Measurements from ENCODE around the gene CCDC85C. TPM values are rescaled to one million over a fixed set of nuclear protein-coding genes. Genes with fewer than 3 reads are reported as not detected.
"Not testable (repeated sequence)": the region's sequence is repeated elsewhere in the genome, so short reads cannot be mapped to it uniquely, and the experiment has no call there.

Gene CCDC85C
- total RNA-seq, 1 donor = 2.9 TPM

DNA sequence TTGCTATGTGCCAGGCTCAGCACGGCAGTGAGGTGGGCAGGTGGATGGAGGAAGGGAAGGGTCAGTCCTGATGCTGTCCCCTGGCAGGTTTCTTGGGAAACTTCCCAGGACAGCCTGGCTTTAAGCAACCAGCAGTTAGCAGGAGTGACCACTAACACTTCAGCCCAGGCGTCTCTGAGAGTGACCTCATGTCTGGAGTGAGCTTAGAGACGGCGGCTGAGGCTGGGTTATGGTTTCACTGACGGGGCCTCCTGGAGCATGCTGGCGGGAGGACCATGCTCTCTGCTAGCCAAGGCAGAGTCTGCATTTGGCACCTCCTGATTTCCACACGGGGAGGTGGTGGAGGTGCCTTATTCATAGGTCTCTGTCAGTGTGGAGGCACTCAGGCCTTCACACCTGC lies 43.4 kb upstream of the CCDC85C start:
- TF ChIP-seq, protein P1, sequence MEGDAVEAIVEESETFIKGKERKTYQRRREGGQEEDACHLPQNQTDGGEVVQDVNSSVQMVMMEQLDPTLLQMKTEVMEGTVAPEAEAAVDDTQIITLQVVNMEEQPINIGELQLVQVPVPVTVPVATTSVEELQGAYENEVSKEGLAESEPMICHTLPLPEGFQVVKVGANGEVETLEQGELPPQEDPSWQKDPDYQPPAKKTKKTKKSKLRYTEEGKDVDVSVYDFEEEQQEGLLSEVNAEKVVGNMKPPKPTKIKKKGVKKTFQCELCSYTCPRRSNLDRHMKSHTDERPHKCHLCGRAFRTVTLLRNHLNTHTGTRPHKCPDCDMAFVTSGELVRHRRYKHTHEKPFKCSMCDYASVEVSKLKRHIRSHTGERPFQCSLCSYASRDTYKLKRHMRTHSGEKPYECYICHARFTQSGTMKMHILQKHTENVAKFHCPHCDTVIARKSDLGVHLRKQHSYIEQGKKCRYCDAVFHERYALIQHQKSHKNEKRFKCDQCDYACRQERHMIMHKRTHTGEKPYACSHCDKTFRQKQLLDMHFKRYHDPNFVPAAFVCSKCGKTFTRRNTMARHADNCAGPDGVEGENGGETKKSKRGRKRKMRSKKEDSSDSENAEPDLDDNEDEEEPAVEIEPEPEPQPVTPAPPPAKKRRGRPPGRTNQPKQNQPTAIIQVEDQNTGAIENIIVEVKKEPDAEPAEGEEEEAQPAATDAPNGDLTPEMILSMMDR (IDR thresholded peaks at IDR 0.05; ENCODE audit: insufficient read depth, low read length) = no peak
- peak; percentile 24 for DNase-seq (ENCODE audit: low read depth)

GRCh38 chr14:99645545-99646505 lies 41.8 kb upstream of the CCDC85C start:
- H3K4me3 ChIP-seq (ENCODE audit: low read depth, low read length) = peak overlapping the region; percentile 48
- TF ChIP-seq, protein P1 (IDR thresholded peaks at IDR 0.05; ENCODE audit: insufficient read depth, low read length) = no peak
- no peak for DNase-seq (ENCODE audit: low read depth)

More for the DNA sequence above, 43.4 kb upstream of the CCDC85C start:
- no peak overlapping the region for H3K4me3 ChIP-seq (ENCODE audit: low read depth, low read length)

DNA sequence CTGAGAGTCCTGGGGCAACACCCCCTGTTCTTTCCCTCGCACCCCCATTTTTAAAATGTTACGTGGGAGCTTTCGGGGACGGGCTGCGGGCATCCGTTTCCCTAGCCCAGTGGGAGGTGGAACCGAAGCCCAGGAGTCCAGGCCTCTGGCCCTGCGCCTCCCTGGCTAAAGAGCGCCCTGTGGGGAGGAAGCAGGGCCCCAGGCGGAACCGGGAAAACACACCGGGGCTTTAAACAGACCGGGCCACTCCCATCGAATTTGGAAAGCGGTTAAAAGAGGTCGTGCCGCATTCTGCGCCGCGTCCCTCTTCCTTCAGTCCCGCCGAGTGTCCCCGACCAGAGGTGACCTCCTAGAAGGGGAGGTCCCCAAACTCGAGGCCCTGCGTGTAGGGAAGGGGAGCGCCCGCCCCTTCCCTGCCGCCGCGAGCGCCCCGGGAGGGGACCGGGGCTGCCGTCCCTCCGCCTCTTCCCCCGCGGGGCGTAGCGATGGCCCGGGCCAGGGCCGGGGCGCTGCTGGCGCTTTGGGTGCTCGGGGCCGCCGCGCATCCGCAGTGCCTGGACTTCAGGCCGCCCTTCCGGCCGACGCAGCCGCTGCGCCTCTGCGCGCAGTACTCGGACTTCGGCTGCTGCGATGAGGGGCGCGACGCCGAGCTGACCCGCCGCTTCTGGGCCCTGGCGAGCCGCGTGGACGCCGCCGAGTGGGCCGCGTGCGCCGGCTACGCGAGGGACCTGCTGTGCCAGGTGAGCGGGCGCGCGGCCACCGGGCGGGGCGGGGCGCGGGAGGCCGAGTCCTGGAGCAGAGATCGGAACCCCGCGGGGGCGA lies 40.9 kb upstream of the CCDC85C start, which contains the start of gene HHIPL1:
Gene HHIPL1 (plus strand): TSS at position 407 of the 822 bp plus-strand sequence. CDS start 79 bp downstream, at position 486.
- TF ChIP-seq, protein P1 (IDR thresholded peaks at IDR 0.05; ENCODE audit: insufficient read depth, low read length) = no peak
- peak; percentile 30 for DNase-seq (ENCODE audit: low read depth)
- peak within 1 kb of the TSS; percentile 48 for H3K4me3 ChIP-seq (ENCODE audit: low read depth, low read length)

DNA sequence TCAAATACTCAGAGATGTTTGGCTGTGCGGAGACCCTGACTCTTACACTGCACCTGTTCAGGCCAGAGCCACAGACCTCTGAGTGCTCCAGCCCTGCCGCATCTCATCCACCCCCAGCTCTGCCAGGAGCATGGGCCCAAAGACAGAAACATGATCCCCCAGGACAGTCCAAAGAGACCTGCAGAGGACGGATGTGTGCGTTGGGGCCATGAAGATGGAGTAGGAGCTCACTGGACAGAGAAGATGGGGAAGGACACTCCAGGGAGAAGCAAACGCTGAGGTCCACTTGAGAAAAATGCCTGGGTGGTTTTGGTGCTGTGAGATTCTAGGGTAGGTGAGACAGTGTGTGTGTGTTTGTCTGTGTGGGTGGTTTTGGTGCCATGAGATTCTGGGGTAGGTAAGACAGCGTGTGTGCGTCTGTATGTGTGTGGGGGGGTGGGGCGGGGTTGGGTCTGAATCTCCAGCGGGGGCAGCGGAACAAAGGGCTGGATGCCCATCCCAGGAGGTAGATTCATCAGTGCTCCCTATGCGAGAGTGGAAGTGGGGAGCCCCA lies 40.1 kb upstream of the CCDC85C start:
- H3K4me3 ChIP-seq (ENCODE audit: low read depth, low read length) = no peak overlapping the region
- TF ChIP-seq, protein P1 (IDR thresholded peaks at IDR 0.05; ENCODE audit: insufficient read depth, low read length) = no peak
- no peak for DNase-seq (ENCODE audit: low read depth)

- TF ChIP-seq, protein P1 (IDR thresholded peaks at IDR 0.05; ENCODE audit: insufficient read depth, low read length) = no peak
- no peak overlapping the region for H3K4me3 ChIP-seq (ENCODE audit: low read depth, low read length)
- DNase-seq (ENCODE audit: low read depth) = no peak
These were observed 39.3 kb upstream of the CCDC85C start for GRCh38 chr14:99643343-99643742.

GRCh38 chr14:99642771-99643170 lies 38.8 kb upstream of the CCDC85C start:
- not testable (repeated sequence) for DNase-seq (ENCODE audit: low read depth)

More at GRCh38 chr14:99642771-99643170, 38.8 kb upstream of the CCDC85C start:
- H3K4me3 ChIP-seq (ENCODE audit: low read depth, low read length) = not testable (repeated sequence)
